K562 (cell line): ENCODE data around the gene NT5C. TPM values are rescaled to one million over a fixed set of nuclear protein-coding genes. Genes with fewer than 3 reads are reported as not detected.
A peak's percentile ranks its signal among the peaks of the same experiment; 100 is the strongest.

ENCODE experiments used
- ATAC-seq: fragments of 200-7000 bp; cut with Tn5 transposase; 3 replicates; pipeline ENCODE4 v1.9.1; 2020; ENCODE audit warnings: moderate library complexity
- BruUV-seq: library from RNA; stranded (reverse); fragments of 400-500 nt; replicated peaks from 2 replicates; lab custom pipeline; 2021; lab: Mats Ljungman, UMichigan
- CTCF ChIA-PET: fragments of 300-600 bp; formaldehyde crosslinking; extraction: SDS; loops from one replicate; lab custom pipeline; 2021; ENCODE audit warnings: low intra/inter-chr PET ratio; lab: Yijun Ruan, JAX
- POLR2A ChIA-PET: fragments of 300-600, 350-650 bp; sonication (Branson Sonifier 250); formaldehyde crosslinking; extraction: SDS; loops from one replicate; lab custom pipeline; 2021; ENCODE audit warnings: antibody characterized with exemption, inconsistent platforms; lab: Yijun Ruan, JAX
- DNase-seq, 4 experiments: peaks; one replicate each; pipeline versions ENCODE4 v3.0.0 to v3.0.0-alpha.2; 2011 to 2018; ENCODE audit warnings: low spot score in 3 of 4, mixed read lengths in 3 of 4; ENCODE audit errors: extremely low read depth in 1 of 4
- FAIRE-seq: peaks from 2 replicates; lab custom pipeline; 2011; peaks lifted over from hg19 to GRCh38; lab: Jason Lieb, UNC
- H2AFZ ChIP-seq: 2 replicates; pipeline ENCODE4 v1.6.0; 2011; ENCODE audit warnings: low read depth, low read length, control low read depth, inconsistent platforms
- H3K27ac ChIP-seq: fragments of 200-600 bp; 3 replicates; pipeline ENCODE4 v1.8.0; 2011; ENCODE audit warnings: low read depth, mild to moderate bottlenecking, control low read depth, inconsistent platforms, low read length, moderate library complexity, mixed read lengths; ENCODE audit errors: extremely low read depth
- H3K27me3 ChIP-seq, 2 experiments: fragments of 300-600 bp in 1 of 2; 2 replicates in 1 of 2; 3 replicates in 1 of 2; pipeline versions ENCODE4 v1.6.0 to v1.8.0; 2011; ENCODE audit warnings: inconsistent platforms in 2 of 2, low read length in 2 of 2, mild to moderate bottlenecking in 1 of 2, mixed read lengths in 1 of 2, moderate library complexity in 1 of 2; ENCODE audit not compliant: control insufficient read depth in 2 of 2, insufficient read depth in 2 of 2
- H3K36me3 ChIP-seq: fragments of 300-600 bp; 3 replicates; pipeline ENCODE4 v1.8.0; 2011; ENCODE audit warnings: mild to moderate bottlenecking, low read length, inconsistent platforms; ENCODE audit not compliant: control insufficient read depth, insufficient read depth
- H3K4me1 ChIP-seq, 2 experiments: fragments of 200-600 bp in 1 of 2; replicated peaks in 1 of 2; 2 replicates in 1 of 2; 3 replicates in 1 of 2; pipeline versions ENCODE4 v1.5.1 to v1.8.0; 2011; ENCODE audit warnings: inconsistent platforms in 2 of 2, low read length in 2 of 2, mild to moderate bottlenecking in 1 of 2, mixed read lengths in 1 of 2, moderate library complexity in 1 of 2; ENCODE audit not compliant: control insufficient read depth in 2 of 2, insufficient read depth in 2 of 2
- H3K4me2 ChIP-seq: 2 replicates; pipeline ENCODE4 v1.6.1; 2011; ENCODE audit warnings: low read length, control low read depth, inconsistent platforms, mixed read lengths; ENCODE audit not compliant: insufficient read depth
- H3K4me3 ChIP-seq: fragments of 200-600 bp; sonication (generic), shearing (Covaris generic); 2 replicates; pipeline ENCODE4 v1.5.1; 2016; ENCODE audit warnings: control low read depth, inconsistent platforms
- H3K79me2 ChIP-seq: fragments of 200-600 bp; 3 replicates; pipeline ENCODE4 v1.8.0; 2011; ENCODE audit warnings: low read length, inconsistent platforms; ENCODE audit not compliant: control insufficient read depth, insufficient read depth
- H3K9ac ChIP-seq, 2 experiments: 2 replicates each; pipeline versions ENCODE4 v1.6.0 to v1.6.1; 2011; ENCODE audit warnings: low read depth in 2 of 2, low read length in 2 of 2, control low read depth in 1 of 2, inconsistent platforms in 1 of 2, mild to moderate bottlenecking in 1 of 2, mixed read lengths in 1 of 2; ENCODE audit not compliant: insufficient read depth in 1 of 2
- H3K9me1 ChIP-seq: one replicate; pipeline ENCODE4 v1.6.0; 2011; ENCODE audit warnings: inconsistent platforms, mild to moderate bottlenecking, low read length, moderate library complexity; ENCODE audit not compliant: control insufficient read depth, insufficient read depth
- H3K9me3 ChIP-seq: replicated peaks from 2 replicates; pipeline ENCODE4 v1.5.1; 2011; ENCODE audit warnings: low read depth, low read length, inconsistent platforms; ENCODE audit not compliant: control insufficient read depth, insufficient read depth
- H4K20me1 ChIP-seq: replicated peaks from 2 replicates; pipeline ENCODE4 v1.6.1; 2011; ENCODE audit warnings: low read length, inconsistent platforms, mixed read lengths; ENCODE audit not compliant: control insufficient read depth, insufficient read depth
- ZEB2 ChIP-seq: fragments of 450-650 bp; IDR thresholded peaks from 2 replicates; pipeline ENCODE4 v1.6.1; 2016
- WGBS: fragments of 100-300 bp; shearing (Covaris generic); methylation state at CpG from one replicate; pipeline ENCODE4 v1.1.6; 2016; ENCODE audit warnings: low coverage, mixed read lengths; ENCODE audit not compliant: insufficient coverage; ENCODE audit errors: missing lambda C conversion rate; 5-methylcytosine and 5-hydroxymethylcytosine counted together
- in situ Hi-C: fragments of 300-500 bp; cut with MboI; formaldehyde crosslinking; loops from 4 replicates; pipeline ENCODE4 v1.15.0; 2018; ENCODE audit warnings: inconsistent platforms, mixed read lengths
- intact Hi-C: fragments of 100-400 bp; cut with micrococcal nuclease; formaldehyde crosslinking; loops from 2 replicates; pipeline ENCODE4 v1.14.2; 2022
- polyA plus RNA-seq, 8 experiments: library from polyadenylated mRNA; depleted of rRNA in 4 of 8; stranded (reverse) in 5 of 8; unstranded in 3 of 8; fragments of >200 nt; fragmentation: Nextera tagmentation in 2 of 8; fragmentation: Illumina TruSeq in 1 of 8; extraction: Ambion mirVana in 2 of 8; extraction: Trizol in 1 of 8; gene quantifications; 2 replicates each; pipeline versions ENCODE4 v1.2.1 to v1.2.3, GENCODE V29; 2011 to 2014; ENCODE audit warnings: inconsistent platforms in 1 of 8, missing spikeins in 1 of 8
- total RNA-seq, 7 experiments: library from RNA; depleted of rRNA in 6 of 7; stranded (reverse); fragments of >200 nt in 6 of 7; fragmentation: Illumina TruSeq in 2 of 7; extraction: Trizol in 2 of 7; gene quantifications; 2 replicates each; pipeline versions ENCODE4 v1.2.1 to v1.2.3, GENCODE V29; 2011 to 2021; ENCODE audit warnings: low replicate concordance in 1 of 7
- TF ChIP-seq, protein P1 (sequence below): sonication (generic); formaldehyde crosslinking; IDR thresholded peaks from 2 replicates; pipeline ENCODE4 v1.8.0; 2022; ENCODE audit warnings: mild to moderate bottlenecking, missing genetic modification reagents
- TF ChIP-seq, protein P2 (sequence below): fragments of 450-650 bp; IDR thresholded peaks from one replicate; pipeline ENCODE4 v1.6.1; 2018; ENCODE audit warnings: mild to moderate bottlenecking, moderate library complexity; ENCODE audit not compliant: partially characterized antibody
- TF ChIP-seq, protein P3 (sequence below): fragments of 450-650 bp; IDR thresholded peaks from 2 replicates; pipeline ENCODE4 v1.7.0; 2016; ENCODE audit warnings: borderline replicate concordance

Gene NT5C
- total and polyA plus RNA-seq, 9 of the 15 experiments (the other 6 are each of a cell fraction or from before 2014, with no cell fraction given) = 2.9 to 205 (median 45.0) TPM

DNA sequence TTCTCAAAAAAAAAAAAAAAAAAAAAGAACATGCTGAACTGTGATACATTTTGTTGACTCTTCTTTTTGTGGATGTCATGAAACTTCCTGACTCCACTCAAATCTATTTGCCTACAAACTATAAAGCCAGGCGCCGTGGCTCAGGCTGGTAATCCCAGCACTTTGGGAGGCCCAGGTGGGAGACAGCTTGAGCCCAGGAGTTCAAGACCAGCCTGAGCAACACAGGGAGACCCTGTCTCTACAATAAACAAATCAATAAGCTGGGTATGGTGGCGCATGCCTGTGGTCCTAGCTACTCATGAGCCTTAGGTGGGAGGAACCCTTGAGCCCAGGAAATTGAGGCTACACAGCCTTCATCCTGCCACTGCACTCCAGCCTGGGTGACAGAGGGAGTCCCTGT, 1.5 kb upstream of the NT5C start:
- POLR2A ChIA-PET = interaction anchor here (0.6 to 5.6 kb wide), 6 partner anchors 8 to 41 kb away, joined by 3 to 51 read pairs (median 3); partner anchors contain the start of gene ARMC7
- 93% methylated on average over 3 of the region's 3 CpGs for WGBS
- no peak for DNase-seq
- TF ChIP-seq, protein P1, sequence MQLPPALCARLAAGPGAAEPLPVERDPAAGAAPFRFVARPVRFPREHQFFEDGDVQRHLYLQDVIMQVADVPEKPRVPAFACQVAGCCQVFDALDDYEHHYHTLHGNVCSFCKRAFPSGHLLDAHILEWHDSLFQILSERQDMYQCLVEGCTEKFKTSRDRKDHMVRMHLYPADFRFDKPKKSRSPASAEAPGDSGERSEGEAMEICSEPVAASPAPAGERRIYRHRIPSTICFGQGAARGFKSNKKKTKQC (CRISPR knock-in tag) = no peak
- TF ChIP-seq ZEB2 = no peak
- TF ChIP-seq, protein P2, sequence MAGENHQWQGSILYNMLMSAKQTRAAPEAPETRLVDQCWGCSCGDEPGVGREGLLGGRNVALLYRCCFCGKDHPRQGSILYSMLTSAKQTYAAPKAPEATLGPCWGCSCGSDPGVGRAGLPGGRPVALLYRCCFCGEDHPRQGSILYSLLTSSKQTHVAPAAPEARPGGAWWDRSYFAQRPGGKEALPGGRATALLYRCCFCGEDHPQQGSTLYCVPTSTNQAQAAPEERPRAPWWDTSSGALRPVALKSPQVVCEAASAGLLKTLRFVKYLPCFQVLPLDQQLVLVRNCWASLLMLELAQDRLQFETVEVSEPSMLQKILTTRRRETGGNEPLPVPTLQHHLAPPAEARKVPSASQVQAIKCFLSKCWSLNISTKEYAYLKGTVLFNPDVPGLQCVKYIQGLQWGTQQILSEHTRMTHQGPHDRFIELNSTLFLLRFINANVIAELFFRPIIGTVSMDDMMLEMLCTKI = no peak
- TF ChIP-seq, protein P3, sequence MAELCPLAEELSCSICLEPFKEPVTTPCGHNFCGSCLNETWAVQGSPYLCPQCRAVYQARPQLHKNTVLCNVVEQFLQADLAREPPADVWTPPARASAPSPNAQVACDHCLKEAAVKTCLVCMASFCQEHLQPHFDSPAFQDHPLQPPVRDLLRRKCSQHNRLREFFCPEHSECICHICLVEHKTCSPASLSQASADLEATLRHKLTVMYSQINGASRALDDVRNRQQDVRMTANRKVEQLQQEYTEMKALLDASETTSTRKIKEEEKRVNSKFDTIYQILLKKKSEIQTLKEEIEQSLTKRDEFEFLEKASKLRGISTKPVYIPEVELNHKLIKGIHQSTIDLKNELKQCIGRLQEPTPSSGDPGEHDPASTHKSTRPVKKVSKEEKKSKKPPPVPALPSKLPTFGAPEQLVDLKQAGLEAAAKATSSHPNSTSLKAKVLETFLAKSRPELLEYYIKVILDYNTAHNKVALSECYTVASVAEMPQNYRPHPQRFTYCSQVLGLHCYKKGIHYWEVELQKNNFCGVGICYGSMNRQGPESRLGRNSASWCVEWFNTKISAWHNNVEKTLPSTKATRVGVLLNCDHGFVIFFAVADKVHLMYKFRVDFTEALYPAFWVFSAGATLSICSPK = no peak
- H3K27ac ChIP-seq = peak overlapping the region; percentile 46; the same call in 2 of the 3 replicates
- ATAC-seq = no peak
- H3K4me2 ChIP-seq = no peak overlapping the region
- H3K4me1 ChIP-seq = peaks cover 12 to 36% of the 10 kb centered on the region in 2 experiments; a peak in 4 of 5 replicates
- in situ Hi-C loops = no loop called here
- CTCF ChIA-PET = no interaction called here
- no peak overlapping the region for H3K4me3 ChIP-seq
- H3K9me1 ChIP-seq = no peaks in the 10 kb centered on the region
- no peaks in the 10 kb centered on the region for H3K27me3 ChIP-seq
- H3K36me3 ChIP-seq = peaks cover 48% of the 10 kb centered on the region
- no peak for FAIRE-seq
- H3K79me2 ChIP-seq = peaks cover 25% of the 10 kb centered on the region
- no TSS peak for BruUV-seq
- no peak overlapping the region for H2AFZ ChIP-seq
- 0 out of 4 replicates have a peak overlapping the region, but pooled peaks of 1 of the 2 experiments have one; percentile 46 for H3K9ac ChIP-seq
- H4K20me1 ChIP-seq = peaks cover 6% of the 10 kb centered on the region; the same call in 1 of the 2 replicates
- no peaks in the 10 kb centered on the region for H3K9me3 ChIP-seq
- intact Hi-C loops = loop anchor here (5.0 kb wide), 1 partner anchor 49 kb away; the partner anchor contains the start of gene SUMO2
